ENCODE data around the gene CHSY1.

CHSY1 gene

DNA sequence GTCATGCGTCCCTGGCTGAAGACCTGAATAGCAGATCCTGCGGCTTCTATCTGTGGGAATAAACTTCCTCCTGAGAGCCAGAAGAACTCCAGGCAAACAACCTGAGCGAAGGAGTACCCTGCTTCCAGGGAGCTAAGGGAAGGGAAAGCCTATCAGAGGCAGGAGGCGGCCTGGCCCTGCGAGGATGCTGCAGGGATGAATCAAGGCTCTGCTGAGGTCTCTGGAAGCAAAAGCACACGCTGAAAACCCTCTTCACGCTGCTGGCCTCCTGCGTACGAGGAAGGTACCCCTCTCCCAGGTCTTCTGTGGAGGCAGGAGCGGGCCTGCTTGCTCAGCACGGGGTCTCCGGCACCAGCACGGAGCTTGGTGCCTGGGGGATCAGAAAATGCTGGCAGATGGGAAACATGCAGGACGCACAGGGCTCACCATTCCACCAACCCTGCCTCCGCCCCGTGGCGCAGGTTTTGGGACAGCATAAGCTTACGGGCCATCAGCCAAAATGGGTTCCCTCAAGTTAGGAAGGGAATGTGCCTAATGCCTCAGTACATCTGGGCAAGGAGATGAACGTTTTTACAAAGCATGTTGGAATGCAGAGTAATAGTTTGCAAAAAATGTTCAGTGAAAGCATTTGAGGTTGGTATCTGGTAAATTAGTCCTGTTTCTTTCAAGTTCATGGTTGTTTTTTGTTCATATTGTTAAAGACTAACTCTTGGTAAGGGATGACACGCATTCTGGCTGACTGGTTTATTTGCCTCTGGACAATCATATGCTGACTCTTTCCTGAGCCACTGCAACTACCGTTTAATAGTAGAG lies 72.3 kb downstream of the CHSY1 start:
- no peak overlapping the region for H3K4me3 ChIP-seq (ENCODE audit: low read length)
- peaks cover 13% of the 10 kb centered on the region for H3K9me3 ChIP-seq (ENCODE audit: low read length)
- no peaks in the 10 kb centered on the region for H3K27me3 ChIP-seq (ENCODE audit: insufficient read depth, low read length)
- peaks cover 42% of the 10 kb centered on the region for H3K36me3 ChIP-seq (ENCODE audit: insufficient read depth, low read length)
- H3K4me1 ChIP-seq (ENCODE audit: insufficient read depth, low read length), result no peaks in the 10 kb centered on the region
- no peak overlapping the region for H2AFZ ChIP-seq (ENCODE audit: low read depth, low read length)

DNA sequence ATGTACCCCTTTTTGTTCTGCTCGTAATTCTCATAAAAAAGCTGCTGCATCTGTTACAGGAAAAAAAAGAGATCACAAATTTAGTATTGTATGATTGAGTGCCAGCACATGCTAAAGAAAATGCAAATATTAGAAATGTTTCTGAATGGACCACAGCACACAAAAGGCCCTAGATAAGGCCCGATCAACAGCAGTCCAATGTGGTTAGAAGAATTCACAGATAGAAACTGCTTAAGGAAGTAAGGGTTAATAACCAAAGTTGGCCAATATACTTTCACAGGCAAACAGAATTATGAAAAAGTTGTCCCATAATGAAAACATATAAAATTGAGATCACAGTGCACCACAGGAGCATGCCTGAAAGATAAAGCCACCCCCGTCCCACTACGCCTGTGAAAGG lies 72.9 kb downstream of the CHSY1 start:
- H3K4me1 ChIP-seq (ENCODE audit: insufficient read depth, low read length), result no peaks in the 10 kb centered on the region
- peaks cover 42% of the 10 kb centered on the region for H3K36me3 ChIP-seq (ENCODE audit: insufficient read depth, low read length)
- peaks cover 13% of the 10 kb centered on the region for H3K9me3 ChIP-seq (ENCODE audit: low read length)
- H3K4me3 ChIP-seq (ENCODE audit: low read length), result no peak overlapping the region
- no peaks in the 10 kb centered on the region for H3K27me3 ChIP-seq (ENCODE audit: insufficient read depth, low read length)
- H2AFZ ChIP-seq (ENCODE audit: low read depth, low read length), result no peak overlapping the region

DNA sequence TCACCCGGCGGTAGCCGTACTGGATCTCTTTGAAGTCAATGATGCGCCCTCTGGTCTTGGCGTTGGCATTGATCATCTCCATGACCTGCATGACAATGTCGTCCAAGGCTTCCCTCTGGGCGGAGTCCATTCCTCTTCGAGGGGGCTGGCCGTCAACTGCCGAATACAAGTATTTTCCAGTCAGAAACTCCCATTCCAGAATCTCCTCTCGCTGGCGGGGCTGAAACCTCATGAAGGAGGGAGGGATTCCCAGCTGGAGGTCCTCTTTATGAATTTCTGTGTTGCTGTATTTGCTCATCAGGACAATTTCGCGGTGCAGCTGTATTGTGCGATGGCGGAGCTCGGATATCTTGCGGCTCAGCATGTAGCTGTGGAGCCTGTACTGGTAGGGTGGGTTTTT lies 73.4 kb downstream of the CHSY1 start:
- peaks cover 42% of the 10 kb centered on the region for H3K36me3 ChIP-seq (ENCODE audit: insufficient read depth, low read length)

GRCh38 chr15:101177866-101178265 lies 74.0 kb downstream of the CHSY1 start:
- no peak overlapping the region for H3K4me3 ChIP-seq (ENCODE audit: low read length)
- no peak overlapping the region for H2AFZ ChIP-seq (ENCODE audit: low read depth, low read length)
- peaks cover 9% of the 10 kb centered on the region for H3K9me3 ChIP-seq (ENCODE audit: low read length)
- no peaks in the 10 kb centered on the region for H3K27me3 ChIP-seq (ENCODE audit: insufficient read depth, low read length)
- H3K4me1 ChIP-seq (ENCODE audit: insufficient read depth, low read length), result no peaks in the 10 kb centered on the region
- H3K36me3 ChIP-seq (ENCODE audit: insufficient read depth, low read length), result peaks cover 42% of the 10 kb centered on the region

More for the DNA sequence above, 73.4 kb downstream of the CHSY1 start:
- H3K4me1 ChIP-seq (ENCODE audit: insufficient read depth, low read length), result no peaks in the 10 kb centered on the region
- H3K4me3 ChIP-seq (ENCODE audit: low read length), result no peak overlapping the region
- peaks cover 12% of the 10 kb centered on the region for H3K9me3 ChIP-seq (ENCODE audit: low read length)
- no peaks in the 10 kb centered on the region for H3K27me3 ChIP-seq (ENCODE audit: insufficient read depth, low read length)
- H2AFZ ChIP-seq (ENCODE audit: low read depth, low read length), result no peak overlapping the region

DNA sequence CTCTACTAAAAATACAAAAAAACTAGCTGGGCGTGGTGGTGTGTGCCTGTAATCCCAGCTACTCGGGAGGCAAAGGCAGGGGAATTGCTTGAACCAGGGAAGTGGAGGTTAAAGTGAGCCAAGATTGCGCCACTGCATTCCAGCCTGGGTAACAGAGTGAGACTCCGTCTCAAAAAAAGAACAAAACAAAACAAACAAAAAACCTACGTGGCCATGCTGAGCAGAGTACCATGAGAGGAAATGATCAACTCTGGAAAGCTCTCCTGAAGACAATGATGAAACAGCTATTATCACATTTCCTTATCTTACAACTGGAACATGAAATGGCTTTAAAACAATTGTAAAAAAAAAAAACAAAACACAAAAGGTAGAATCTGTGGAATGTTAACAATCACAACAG lies 75.2 kb downstream of the CHSY1 start:
- no peaks in the 10 kb centered on the region for H3K27me3 ChIP-seq (ENCODE audit: insufficient read depth, low read length)
- H3K36me3 ChIP-seq (ENCODE audit: insufficient read depth, low read length), result peaks cover 42% of the 10 kb centered on the region
- H2AFZ ChIP-seq (ENCODE audit: low read depth, low read length), result no peak overlapping the region
- H3K4me3 ChIP-seq (ENCODE audit: low read length), result no peak overlapping the region
- H3K9me3 ChIP-seq (ENCODE audit: low read length), result peaks cover 9% of the 10 kb centered on the region
- H3K4me1 ChIP-seq (ENCODE audit: insufficient read depth, low read length), result no peaks in the 10 kb centered on the region

GRCh38 chr15:101175401-101175800 lies 76.4 kb downstream of the CHSY1 start:
- no peaks in the 10 kb centered on the region for H3K27me3 ChIP-seq (ENCODE audit: insufficient read depth, low read length)
- no peak overlapping the region for H3K4me3 ChIP-seq (ENCODE audit: low read length)
- H3K36me3 ChIP-seq (ENCODE audit: insufficient read depth, low read length), result peaks cover 39% of the 10 kb centered on the region
- H2AFZ ChIP-seq (ENCODE audit: low read depth, low read length), result no peak overlapping the region
- no peaks in the 10 kb centered on the region for H3K4me1 ChIP-seq (ENCODE audit: insufficient read depth, low read length)
- H3K9me3 ChIP-seq (ENCODE audit: low read length), result peaks cover 7% of the 10 kb centered on the region

- Histone ChIP-seq H3K4me1 (ENCODE audit: insufficient read depth, low read length) (no peaks in the 10 kb centered on the region), H3K27me3 (ENCODE audit: insufficient read depth, low read length) (no peaks in the 10 kb centered on the region), H3K36me3 (ENCODE audit: insufficient read depth, low read length) (peaks cover 36% of the 10 kb centered on the region), H3K9me3 (ENCODE audit: low read length) (peaks cover 7% of the 10 kb centered on the region), H3K4me3 (ENCODE audit: low read length) (no peak overlapping the region), H2AFZ (ENCODE audit: low read depth, low read length) (no peak overlapping the region)
Observed at GRCh38 chr15:101174152-101174920, 77.5 kb downstream of the CHSY1 start.

GRCh38 chr15:101173233-101174119 lies 78.4 kb downstream of the CHSY1 start:
- Histone ChIP-seq H3K4me3 (ENCODE audit: low read length) (no peak overlapping the region), H3K9me3 (ENCODE audit: low read length) (peaks cover 7% of the 10 kb centered on the region), H3K4me1 (ENCODE audit: insufficient read depth, low read length) (no peaks in the 10 kb centered on the region), H2AFZ (ENCODE audit: low read depth, low read length) (no peak overlapping the region), H3K27me3 (ENCODE audit: insufficient read depth, low read length) (no peaks in the 10 kb centered on the region), H3K36me3 (ENCODE audit: insufficient read depth, low read length) (peaks cover 28% of the 10 kb centered on the region)

DNA sequence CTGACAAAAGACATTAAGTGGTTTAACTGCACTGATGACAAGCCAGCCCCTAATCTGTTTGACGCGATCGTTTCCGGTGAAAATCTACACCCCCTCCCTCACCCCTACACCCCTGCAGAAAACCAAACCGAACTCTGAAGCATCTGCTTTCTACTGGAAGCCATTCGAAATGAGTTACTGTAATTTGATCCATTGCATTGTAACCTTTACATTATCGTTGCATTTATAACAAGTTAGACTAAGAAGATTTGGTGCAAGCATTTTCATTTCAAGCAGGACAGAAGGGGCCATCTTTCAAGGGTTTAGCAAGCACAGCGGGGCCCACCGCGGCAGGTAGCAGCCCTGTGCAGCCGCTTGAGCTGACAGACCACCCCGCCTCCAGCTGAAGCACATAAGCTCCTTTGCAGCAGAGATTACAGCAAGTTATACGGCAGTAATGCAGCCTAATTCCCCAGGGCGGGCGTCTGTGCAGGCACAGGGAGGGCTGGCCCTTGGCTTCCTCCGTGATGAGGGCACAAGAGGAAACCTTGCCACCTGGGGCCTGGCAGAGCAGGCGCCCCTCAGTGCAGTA lies 79.3 kb downstream of the CHSY1 start:
- Histone ChIP-seq H2AFZ (ENCODE audit: low read depth, low read length) (no peak overlapping the region), H3K4me3 (ENCODE audit: low read length) (no peak overlapping the region), H3K9me3 (ENCODE audit: low read length) (no peaks in the 10 kb centered on the region), H3K4me1 (ENCODE audit: insufficient read depth, low read length) (no peaks in the 10 kb centered on the region), H3K27me3 (ENCODE audit: insufficient read depth, low read length) (no peaks in the 10 kb centered on the region), H3K36me3 (ENCODE audit: insufficient read depth, low read length) (peaks cover 19% of the 10 kb centered on the region)

DNA sequence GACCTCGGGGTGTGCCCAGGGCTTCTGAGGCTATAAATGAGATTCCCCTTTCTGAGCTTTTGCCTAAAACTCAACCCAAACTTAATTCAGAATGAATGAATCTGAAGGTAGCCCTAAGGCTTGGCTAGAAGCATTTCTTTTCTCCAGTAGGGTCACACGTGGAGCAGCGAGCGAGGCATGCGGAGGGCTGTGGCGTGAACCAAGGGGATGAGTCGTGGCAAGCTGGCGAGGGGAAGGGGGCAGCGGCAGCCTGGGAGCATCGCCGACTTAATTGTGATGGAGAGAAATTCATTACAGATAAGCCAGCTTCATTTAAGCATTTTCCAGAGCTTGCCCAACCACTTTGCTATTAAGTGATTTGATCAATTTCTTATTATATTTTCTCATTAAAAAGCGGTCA lies 79.9 kb downstream of the CHSY1 start:
- Histone ChIP-seq H2AFZ (ENCODE audit: low read depth, low read length) (no peak overlapping the region), H3K27me3 (ENCODE audit: insufficient read depth, low read length) (no peaks in the 10 kb centered on the region), H3K9me3 (ENCODE audit: low read length) (no peaks in the 10 kb centered on the region), H3K4me3 (ENCODE audit: low read length) (no peak overlapping the region), H3K4me1 (ENCODE audit: insufficient read depth, low read length) (no peaks in the 10 kb centered on the region), H3K36me3 (ENCODE audit: insufficient read depth, low read length) (peaks cover 13% of the 10 kb centered on the region)

DNA sequence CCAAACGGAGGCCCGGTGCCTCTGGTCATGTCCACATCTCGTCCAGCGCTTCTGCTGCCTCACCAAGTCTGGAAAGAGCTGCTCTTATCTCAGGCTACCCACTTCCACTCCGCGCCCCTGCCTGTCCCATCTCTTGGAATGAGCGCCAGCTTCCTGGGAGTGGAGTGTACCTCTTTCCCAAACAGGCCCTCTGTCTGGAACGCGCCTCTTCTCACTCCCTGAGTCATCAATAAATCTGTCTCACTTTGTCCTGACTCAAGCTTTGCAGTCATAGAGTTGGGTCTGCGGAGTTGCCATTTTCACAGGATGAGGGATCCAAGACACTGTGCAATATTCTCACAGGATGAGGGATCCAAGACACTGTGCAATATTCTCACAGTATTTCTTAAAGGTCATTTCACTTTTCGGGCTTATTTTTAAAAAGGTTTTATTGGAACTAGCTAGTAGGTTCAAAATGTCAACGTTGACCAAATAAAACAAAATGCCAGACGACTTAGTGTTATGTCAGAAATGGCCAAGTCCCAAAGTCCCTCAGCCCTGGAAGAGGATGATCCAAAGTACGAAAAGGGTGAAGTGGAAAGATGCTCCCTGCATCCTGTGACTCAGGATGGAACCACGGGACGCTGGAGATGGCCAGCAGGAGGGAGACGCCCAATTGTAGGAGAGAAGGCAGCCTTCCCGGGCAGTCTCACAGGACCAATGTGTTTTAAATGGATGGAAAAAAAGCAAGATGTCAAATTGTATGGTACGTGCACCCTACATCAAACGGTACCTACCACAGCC lies 81.1 kb downstream of the CHSY1 start:
- Histone ChIP-seq H3K27me3 (ENCODE audit: insufficient read depth, low read length) (no peaks in the 10 kb centered on the region), H2AFZ (ENCODE audit: low read depth, low read length) (no peak overlapping the region), H3K4me1 (ENCODE audit: insufficient read depth, low read length) (no peaks in the 10 kb centered on the region), H3K9me3 (ENCODE audit: low read length) (peaks cover 2% of the 10 kb centered on the region), H3K4me3 (ENCODE audit: low read length) (no peak overlapping the region), H3K36me3 (ENCODE audit: insufficient read depth, low read length) (peaks cover 6% of the 10 kb centered on the region)

- Histone ChIP-seq H3K4me3 (ENCODE audit: low read length) (no peak overlapping the region), H3K27me3 (ENCODE audit: insufficient read depth, low read length) (no peaks in the 10 kb centered on the region), H3K4me1 (ENCODE audit: insufficient read depth, low read length) (no peaks in the 10 kb centered on the region), H2AFZ (ENCODE audit: low read depth, low read length) (no peak overlapping the region), H3K36me3 (ENCODE audit: insufficient read depth, low read length) (no peaks in the 10 kb centered on the region), H3K9me3 (ENCODE audit: low read length) (peaks cover 2% of the 10 kb centered on the region)
Observed at GRCh38 chr15:101169495-101170071, 82.3 kb downstream of the CHSY1 start.
